A549 (cell line): ENCODE results near the gene ARHGAP26. TPM values are rescaled to one million over a fixed set of nuclear protein-coding genes. Genes with fewer than 3 reads are reported as not detected.

Source experiments
- ATAC-seq, 2 experiments: fragments of 200-7000 bp in 1 of 2; fragments of >200 bp in 1 of 2; cut with Nextera tagmentation in 1 of 2; cut with Tn5 transposase in 1 of 2; 3 replicates each; pipeline versions ENCODE4 v1.8.0 to v1.9.1; 2018 to 2020; ENCODE audit warnings: mild to moderate bottlenecking in 1 of 2, moderate library complexity in 1 of 2
- CTCF ChIA-PET: fragments of 300-600 bp; sonication (Branson Sonifier 250); formaldehyde crosslinking; extraction: SDS; loops from one replicate; lab custom pipeline; 2021; ENCODE audit warnings: antibody characterized with exemption, inconsistent platforms; lab: Yijun Ruan, JAX
- POLR2A ChIA-PET: fragments of 350-600 bp; formaldehyde crosslinking; extraction: SDS; loops from one replicate; lab custom pipeline; 2021; ENCODE audit warnings: antibody characterized with exemption, inconsistent platforms; lab: Yijun Ruan, JAX
- DNase-seq, 2 experiments: peaks; one replicate each; pipeline versions ENCODE4 v3.0.0 to v3.0.0-alpha.2; 2011 to 2016; ENCODE audit warnings: low read depth in 1 of 2, low spot score in 1 of 2
- FAIRE-seq: peaks from 2 replicates; lab custom pipeline; 2011; peaks lifted over from hg19 to GRCh38; lab: Jason Lieb, UNC
- H3K27ac ChIP-seq, 2 experiments: fragments of >200 bp; sonication (Bioruptor Twin); formaldehyde crosslinking; 3 replicates each; pipeline ENCODE4 v1.5.1; 2016 to 2017
- H3K4me1 ChIP-seq: fragments of >200 bp; sonication (Bioruptor Twin); formaldehyde crosslinking; 3 replicates; pipeline ENCODE4 v1.6.1; 2016
- H3K4me2 ChIP-seq: fragments of >200 bp; sonication (Bioruptor Twin); formaldehyde crosslinking; 3 replicates; pipeline ENCODE4 v1.6.1; 2016
- H3K4me3 ChIP-seq: fragments of >200 bp; sonication (Bioruptor Twin); formaldehyde crosslinking; 3 replicates; pipeline ENCODE4 v1.5.1; 2016
- H3K9me3 ChIP-seq: fragments of >200 bp; sonication (Bioruptor Twin); formaldehyde crosslinking; 3 replicates; pipeline ENCODE4 v1.6.1; 2016
- ATOH8 ChIP-seq: fragments of 250-450 bp; sonication (Bioruptor Pico); IDR thresholded peaks from 2 replicates; pipeline ENCODE4 v1.5.0; 2020; ENCODE audit warnings: low read depth, mild to moderate bottlenecking, moderate library complexity
- BCL3 ChIP-seq: fragments of >200 bp; sonication (Bioruptor Twin); formaldehyde crosslinking; IDR thresholded peaks from 3 replicates; pipeline ENCODE4 v1.6.1; 2016
- BHLHE40 ChIP-seq: IDR thresholded peaks from 2 replicates; pipeline ENCODE4 v1.6.1; 2012; ENCODE audit warnings: low read depth, low read length, inconsistent platforms
- CEBPB ChIP-seq, 2 experiments: fragments of >200 bp in 1 of 2; sonication (Bioruptor Twin) in 1 of 2; formaldehyde crosslinking in 1 of 2; IDR thresholded peaks; 2 replicates each; pipeline ENCODE4 v1.6.1; 2012 to 2016
- EHF ChIP-seq: fragments of 250-450 bp; sonication (Bioruptor Pico); IDR thresholded peaks from 2 replicates; pipeline ENCODE4 v1.5.0; 2020; ENCODE audit warnings: mild to moderate bottlenecking
- EHMT2 ChIP-seq: fragments of 200-600 bp; sonication (generic); IDR thresholded peaks from 2 replicates; pipeline ENCODE4 v1.6.1; 2016; ENCODE audit warnings: antibody characterized with exemption, low read depth, mild to moderate bottlenecking, moderate library complexity
- HEYL ChIP-seq: fragments of 250-450 bp; sonication (Bioruptor Pico); IDR thresholded peaks from 2 replicates; pipeline ENCODE4 v1.8.0; 2021; ENCODE audit warnings: mild to moderate bottlenecking, moderate library complexity
- HOXB5 ChIP-seq: fragments of 250-450 bp; sonication (Bioruptor Pico); IDR thresholded peaks from 2 replicates; pipeline ENCODE4 v1.5.0; 2020; ENCODE audit warnings: mild to moderate bottlenecking, moderate library complexity
- JUN ChIP-seq, 2 experiments: fragments of >200 bp; sonication (Bioruptor Twin); formaldehyde crosslinking; IDR thresholded peaks; 2 replicates in 1 of 2; 3 replicates in 1 of 2; pipeline ENCODE4 v1.6.1; 2016 to 2017
- KDM5A ChIP-seq: fragments of 200-600 bp; sonication (generic); IDR thresholded peaks from 2 replicates; pipeline ENCODE4 v1.6.1; 2016; ENCODE audit warnings: antibody characterized with exemption, mild to moderate bottlenecking
- NFE2L2 ChIP-seq: fragments of 150-350 bp; conservative IDR thresholded peaks from 2 replicates; pipeline ENCODE4 v1.6.1; 2014; ENCODE audit warnings: low read length
- NR3C1 ChIP-seq: fragments of >200 bp; sonication (Bioruptor Twin); formaldehyde crosslinking; IDR thresholded peaks from 3 replicates; pipeline ENCODE4 v1.6.1; 2017
- PBX3 ChIP-seq: IDR thresholded peaks from 2 replicates; pipeline ENCODE4 v1.6.1; 2012
- RARB ChIP-seq: fragments of 250-450 bp; sonication (Bioruptor Pico); IDR thresholded peaks from 2 replicates; pipeline ENCODE4 v1.8.0; 2021; ENCODE audit warnings: mild to moderate bottlenecking, moderate library complexity
- RFX5 ChIP-seq: fragments of 450-650 bp; IDR thresholded peaks from 2 replicates; pipeline ENCODE4 v1.7.1; 2014; ENCODE audit warnings: antibody characterized with exemption, mild to moderate bottlenecking, moderate library complexity
- RNF2 ChIP-seq: fragments of 200-600 bp; sonication (generic); IDR thresholded peaks from 2 replicates; pipeline ENCODE4 v1.6.1; 2016; ENCODE audit warnings: low read depth, mild to moderate bottlenecking, antibody characterized with exemption, moderate library complexity, borderline replicate concordance
- SMC3 ChIP-seq: fragments of >200 bp; sonication (Bioruptor Twin); formaldehyde crosslinking; IDR thresholded peaks from 3 replicates; pipeline ENCODE4 v1.6.1; 2018; ENCODE audit warnings: inconsistent platforms
- TFCP2L1 ChIP-seq: fragments of 250-450 bp; sonication (Bioruptor Pico); IDR thresholded peaks from 2 replicates; pipeline ENCODE4 v1.5.0; 2021; ENCODE audit warnings: mild to moderate bottlenecking
- TP53 ChIP-seq: fragments of 250-450 bp; sonication (Bioruptor Pico); IDR thresholded peaks from 2 replicates; pipeline ENCODE4 v1.5.0; 2021; ENCODE audit warnings: mild to moderate bottlenecking, moderate library complexity
- ZFP36 ChIP-seq: fragments of 450-650 bp; IDR thresholded peaks from 2 replicates; pipeline ENCODE4 v1.6.1; 2014; ENCODE audit warnings: borderline replicate concordance; ENCODE audit not compliant: partially characterized antibody
- WGBS: methylation state at CpG from one replicate; pipeline ENCODE4 v1.1.6; 2017; ENCODE audit errors: missing lambda C conversion rate; 5-methylcytosine and 5-hydroxymethylcytosine counted together
- polyA plus RNA-seq, 4 experiments: library from polyadenylated mRNA; depleted of rRNA in 3 of 4; stranded (reverse); fragments of >200 nt; fragmentation: RNase III in 1 of 4; extraction: RNeasy Plus Mini Kit Qiagen cat#74134 plus additional on column Dnase treatment in 1 of 4; gene quantifications; 2 replicates in 3 of 4; 3 replicates in 1 of 4; pipeline ENCODE4 v1.2.3, GENCODE V29; 2011 to 2017
- TF ChIP-seq, protein P1 (sequence below): IDR thresholded peaks from 2 replicates; pipeline ENCODE4 v1.6.1; 2012
- TF ChIP-seq, protein P2 (sequence below): fragments of 150-350 bp; IDR thresholded peaks from 2 replicates; pipeline ENCODE4 v1.6.1; 2014; ENCODE audit warnings: low read depth, mild to moderate bottlenecking, low read length
- TF ChIP-seq, protein P3 (sequence below): fragments of 250-450 bp; sonication (Bioruptor Pico); IDR thresholded peaks from 2 replicates; pipeline ENCODE4 v1.5.0; 2021; ENCODE audit warnings: mild to moderate bottlenecking, moderate library complexity, borderline replicate concordance

ARHGAP26 gene
- polyA plus RNA-seq, 2 of the 4 experiments (the other 2 are of a cell fraction) = 6.6 to 19.1 TPM

GRCh38 chr5:143115381-143115780, 345.2 kb downstream of the ARHGAP26 start:
- H3K4me3 ChIP-seq = no peak overlapping the region
- POLR2A ChIA-PET = no interaction called here
- no peak for DNase-seq
- no peak overlapping the region for H3K27ac ChIP-seq
- CTCF ChIA-PET = interaction anchor here (1.1 kb wide), 1 partner anchor 10 kb away, joined by 5 read pairs; no protein-coding TSS in a partner anchor
- ATAC-seq = no peak
- peaks cover 7% of the 10 kb centered on the region; the same call in 2 of the 3 replicates for H3K4me1 ChIP-seq
- 73% methylated on average over 2 of the region's 2 CpGs for WGBS
- no peaks in the 10 kb centered on the region for H3K9me3 ChIP-seq
- no peak overlapping the region for H3K4me2 ChIP-seq
- FAIRE-seq = no peak
- TF ChIP-seq JUN (IDR thresholded peaks at IDR 0.05) = no peak
- no peak for TF ChIP-seq RFX5
- no peak for TF ChIP-seq TFCP2L1 (CRISPR knock-in tag)
- TF ChIP-seq, protein P1, sequence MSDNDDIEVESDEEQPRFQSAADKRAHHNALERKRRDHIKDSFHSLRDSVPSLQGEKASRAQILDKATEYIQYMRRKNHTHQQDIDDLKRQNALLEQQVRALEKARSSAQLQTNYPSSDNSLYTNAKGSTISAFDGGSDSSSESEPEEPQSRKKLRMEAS = no peak
- TF ChIP-seq NR3C1 = no peak
- TF ChIP-seq RARB (CRISPR knock-in tag) = no peak
- no peak for TF ChIP-seq BHLHE40
- TF ChIP-seq ZFP36 = no peak
- TF ChIP-seq NFE2L2 = no peak
- TF ChIP-seq, protein P2, sequence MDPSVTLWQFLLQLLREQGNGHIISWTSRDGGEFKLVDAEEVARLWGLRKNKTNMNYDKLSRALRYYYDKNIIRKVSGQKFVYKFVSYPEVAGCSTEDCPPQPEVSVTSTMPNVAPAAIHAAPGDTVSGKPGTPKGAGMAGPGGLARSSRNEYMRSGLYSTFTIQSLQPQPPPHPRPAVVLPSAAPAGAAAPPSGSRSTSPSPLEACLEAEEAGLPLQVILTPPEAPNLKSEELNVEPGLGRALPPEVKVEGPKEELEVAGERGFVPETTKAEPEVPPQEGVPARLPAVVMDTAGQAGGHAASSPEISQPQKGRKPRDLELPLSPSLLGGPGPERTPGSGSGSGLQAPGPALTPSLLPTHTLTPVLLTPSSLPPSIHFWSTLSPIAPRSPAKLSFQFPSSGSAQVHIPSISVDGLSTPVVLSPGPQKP = no peak
- no peak for TF ChIP-seq KDM5A
- no peak for TF ChIP-seq EHF (CRISPR knock-in tag)
- no peak for TF ChIP-seq BCL3
- no peak for TF ChIP-seq HOXB5 (CRISPR knock-in tag)
- TF ChIP-seq EHMT2 = no peak
- no peak for TF ChIP-seq ATOH8
- TF ChIP-seq, all 56 proteins: peak for 0

DNA sequence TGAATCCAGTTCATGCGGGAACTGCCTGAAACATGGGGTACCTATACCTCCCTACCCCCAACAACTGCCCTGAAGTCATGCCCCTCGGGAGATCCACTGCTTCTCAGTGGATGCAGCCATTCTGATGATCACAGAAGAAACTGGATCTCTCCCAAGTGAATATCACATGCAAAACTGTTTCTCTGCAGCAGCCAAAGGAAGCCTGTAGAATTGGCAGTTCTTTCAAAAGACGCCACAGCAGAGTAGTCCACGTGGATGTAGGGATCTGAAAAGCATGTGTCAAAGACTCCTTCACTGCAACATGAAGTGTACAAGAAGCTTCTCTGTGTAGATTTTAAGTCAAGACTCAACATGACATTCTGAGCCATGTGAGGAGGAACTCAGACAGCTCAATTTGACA, 346.6 kb downstream of the ARHGAP26 start:
- H3K4me1 ChIP-seq = no peaks in the 10 kb centered on the region
- CTCF ChIA-PET = interaction anchor here (0.8 kb wide), 1 partner anchor 92 kb away, joined by 3 read pairs; no protein-coding TSS in a partner anchor
- H3K9me3 ChIP-seq = no peaks in the 10 kb centered on the region
- FAIRE-seq (no peak), DNase-seq (no peak), ATAC-seq (no peak)
- no peak overlapping the region for H3K4me3 ChIP-seq
- H3K4me2 ChIP-seq = no peak overlapping the region
- 87% methylated on average over 4 of the region's 4 CpGs for WGBS
- POLR2A ChIA-PET = no interaction called here
- H3K27ac ChIP-seq = no peak overlapping the region
- TF ChIP-seq HEYL (CRISPR knock-in tag) = no peak

DNA sequence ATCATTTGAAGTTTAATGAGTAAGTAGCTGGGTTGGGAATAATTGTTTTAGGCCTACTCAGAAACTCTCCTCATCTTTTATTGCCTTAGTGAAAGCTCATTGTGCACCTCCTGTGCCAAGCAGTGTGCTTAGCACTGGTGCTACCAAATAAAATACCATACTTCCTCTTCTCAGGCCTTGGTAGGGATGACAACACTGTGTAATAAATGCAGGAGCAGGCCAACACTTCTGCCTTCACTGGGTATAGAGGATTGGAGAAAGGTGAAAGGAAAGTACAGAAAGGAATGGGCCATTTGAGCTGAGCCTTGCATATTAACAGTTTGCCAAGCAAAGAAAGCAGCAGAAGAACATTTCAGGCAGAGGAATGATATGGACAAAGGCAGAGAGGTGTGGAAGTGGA, 347.6 kb downstream of the ARHGAP26 start:
- TF ChIP-seq, protein P3, sequence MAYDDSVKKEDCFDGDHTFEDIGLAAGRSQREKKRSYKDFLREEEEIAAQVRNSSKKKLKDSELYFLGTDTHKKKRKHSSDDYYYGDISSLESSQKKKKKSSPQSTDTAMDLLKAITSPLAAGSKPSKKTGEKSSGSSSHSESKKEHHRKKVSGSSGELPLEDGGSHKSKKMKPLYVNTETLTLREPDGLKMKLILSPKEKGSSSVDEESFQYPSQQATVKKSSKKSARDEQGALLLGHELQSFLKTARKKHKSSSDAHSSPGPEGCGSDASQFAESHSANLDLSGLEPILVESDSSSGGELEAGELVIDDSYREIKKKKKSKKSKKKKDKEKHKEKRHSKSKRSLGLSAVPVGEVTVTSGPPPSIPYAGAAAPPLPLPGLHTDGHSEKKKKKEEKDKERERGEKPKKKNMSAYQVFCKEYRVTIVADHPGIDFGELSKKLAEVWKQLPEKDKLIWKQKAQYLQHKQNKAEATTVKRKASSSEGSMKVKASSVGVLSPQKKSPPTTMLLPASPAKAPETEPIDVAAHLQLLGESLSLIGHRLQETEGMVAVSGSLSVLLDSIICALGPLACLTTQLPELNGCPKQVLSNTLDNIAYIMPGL (CRISPR knock-in tag) = no peak
- TF ChIP-seq TP53 (CRISPR knock-in tag) = no peak
- no peak for TF ChIP-seq SMC3
- TF ChIP-seq CEBPB (IDR thresholded peaks at IDR 0.05) = no peak
- TF ChIP-seq RNF2 = no peak
- TF ChIP-seq PBX3 = no peak
- TF ChIP-seq HEYL (CRISPR knock-in tag) = no peak
- no peaks in the 10 kb centered on the region for H3K4me1 ChIP-seq
- CTCF ChIA-PET = interaction anchor here (0.7 to 3.5 kb wide), 3 partner anchors 8 to 93 kb away, joined by 3 to 14 read pairs (median 4); no protein-coding TSS in a partner anchor
- ATAC-seq = no peak
- H3K4me3 ChIP-seq = no peak overlapping the region
- no peaks in the 10 kb centered on the region for H3K9me3 ChIP-seq
- POLR2A ChIA-PET = no interaction called here
- DNase-seq = no peak
- no peak for FAIRE-seq
- no peak overlapping the region for H3K4me2 ChIP-seq
- no peak overlapping the region for H3K27ac ChIP-seq
